Measurements from ENCODE around the gene SH3GLB2.

Gene SH3GLB2

DNA sequence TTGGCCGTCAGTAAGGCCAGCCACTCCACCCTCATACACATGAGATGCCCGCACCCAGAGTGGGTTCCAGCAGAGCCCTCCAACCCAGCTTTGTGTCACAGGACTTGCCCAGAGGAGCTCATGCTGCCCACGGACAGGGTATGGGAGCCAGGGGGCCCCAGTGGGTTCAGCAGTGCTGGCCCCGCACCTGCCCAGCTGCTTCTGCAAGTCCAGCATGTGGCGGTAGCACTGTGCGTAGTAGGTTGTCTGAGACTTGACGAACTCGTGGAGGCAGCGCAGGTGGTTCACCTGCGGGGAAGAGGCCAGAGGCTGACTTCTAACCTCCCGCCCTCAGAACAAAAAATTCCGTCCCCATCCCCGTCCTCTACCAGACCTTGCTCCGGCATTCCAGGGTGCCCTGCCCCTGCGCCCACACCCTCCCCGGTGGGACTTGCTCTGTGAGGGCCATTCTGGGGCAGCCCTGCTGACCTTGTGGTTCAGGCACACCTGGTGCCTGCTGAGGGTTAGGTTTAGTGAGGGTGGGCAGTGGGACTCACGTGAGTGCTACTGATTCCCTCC is 18.5 kb downstream of the SH3GLB2 start:
- Histone ChIP-seq H3K36me3 (peaks cover 48 to 96% (median 83%) of the 10 kb centered on the region in 3 donors), H3K9me3 (no peaks in the 10 kb centered on the region), H3K27ac (no peak overlapping the region), H3K4me1 (peaks cover 0 to 28% (median 23%) of the 10 kb centered on the region in 4 donors), H3K27me3 (no peaks in the 10 kb centered on the region), H3K4me3 (no peak overlapping the region)
- intact Hi-C loops (cut with DNase I; ENCODE audit: low total_unique reads), result no loop called here
- DNase-seq, result no peak
- TF ChIP-seq, protein P1, sequence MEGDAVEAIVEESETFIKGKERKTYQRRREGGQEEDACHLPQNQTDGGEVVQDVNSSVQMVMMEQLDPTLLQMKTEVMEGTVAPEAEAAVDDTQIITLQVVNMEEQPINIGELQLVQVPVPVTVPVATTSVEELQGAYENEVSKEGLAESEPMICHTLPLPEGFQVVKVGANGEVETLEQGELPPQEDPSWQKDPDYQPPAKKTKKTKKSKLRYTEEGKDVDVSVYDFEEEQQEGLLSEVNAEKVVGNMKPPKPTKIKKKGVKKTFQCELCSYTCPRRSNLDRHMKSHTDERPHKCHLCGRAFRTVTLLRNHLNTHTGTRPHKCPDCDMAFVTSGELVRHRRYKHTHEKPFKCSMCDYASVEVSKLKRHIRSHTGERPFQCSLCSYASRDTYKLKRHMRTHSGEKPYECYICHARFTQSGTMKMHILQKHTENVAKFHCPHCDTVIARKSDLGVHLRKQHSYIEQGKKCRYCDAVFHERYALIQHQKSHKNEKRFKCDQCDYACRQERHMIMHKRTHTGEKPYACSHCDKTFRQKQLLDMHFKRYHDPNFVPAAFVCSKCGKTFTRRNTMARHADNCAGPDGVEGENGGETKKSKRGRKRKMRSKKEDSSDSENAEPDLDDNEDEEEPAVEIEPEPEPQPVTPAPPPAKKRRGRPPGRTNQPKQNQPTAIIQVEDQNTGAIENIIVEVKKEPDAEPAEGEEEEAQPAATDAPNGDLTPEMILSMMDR (IDR thresholded peaks at IDR 0.05), result no peak

DNA sequence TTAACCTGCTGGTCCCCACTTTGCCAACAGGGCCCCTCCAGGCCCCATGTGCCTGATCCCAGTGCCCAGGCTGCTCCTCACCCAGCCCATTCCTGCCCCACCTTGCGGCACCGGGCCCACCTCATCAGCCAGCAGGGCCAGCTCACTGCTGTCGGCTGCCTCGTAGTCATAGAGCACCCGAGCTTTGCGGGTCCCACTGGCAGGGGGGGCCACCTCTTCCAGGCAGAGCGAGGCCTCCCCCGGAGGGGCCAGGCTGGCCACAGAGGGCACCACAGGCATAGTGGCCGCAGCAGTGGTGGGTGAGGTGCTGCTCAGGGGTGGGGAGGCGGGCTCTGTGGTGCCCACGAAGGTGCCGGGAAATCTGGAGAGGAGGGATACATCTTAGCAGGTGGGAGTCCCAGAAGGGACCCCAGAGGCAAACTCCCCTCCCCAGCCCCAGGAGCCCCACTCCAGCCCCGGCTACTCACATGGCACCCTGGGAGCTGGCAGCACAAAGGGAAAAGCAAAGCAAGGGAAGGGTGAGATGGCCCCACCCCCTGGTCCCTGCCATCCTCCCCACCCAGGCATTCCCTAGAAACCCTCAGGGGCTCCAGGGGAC is 19.0 kb downstream of the SH3GLB2 start:
- H3K36me3 ChIP-seq, result peaks cover 43 to 95% (median 78%) of the 10 kb centered on the region in 3 donors
- DNase-seq, result no peak
- no peaks in the 10 kb centered on the region for H3K9me3 ChIP-seq
- H3K4me3 ChIP-seq, result no peak overlapping the region
- TF ChIP-seq, protein P1 (IDR thresholded peaks at IDR 0.05), result no peak
- H3K4me1 ChIP-seq, result peaks cover 0 to 28% (median 23%) of the 10 kb centered on the region in 4 donors
- H3K27ac ChIP-seq, result peak overlapping the region in 1 of 2 donors; percentile 73
- intact Hi-C loops (cut with DNase I; ENCODE audit: low total_unique reads), result no loop called here
- no peaks in the 10 kb centered on the region for H3K27me3 ChIP-seq

DNA sequence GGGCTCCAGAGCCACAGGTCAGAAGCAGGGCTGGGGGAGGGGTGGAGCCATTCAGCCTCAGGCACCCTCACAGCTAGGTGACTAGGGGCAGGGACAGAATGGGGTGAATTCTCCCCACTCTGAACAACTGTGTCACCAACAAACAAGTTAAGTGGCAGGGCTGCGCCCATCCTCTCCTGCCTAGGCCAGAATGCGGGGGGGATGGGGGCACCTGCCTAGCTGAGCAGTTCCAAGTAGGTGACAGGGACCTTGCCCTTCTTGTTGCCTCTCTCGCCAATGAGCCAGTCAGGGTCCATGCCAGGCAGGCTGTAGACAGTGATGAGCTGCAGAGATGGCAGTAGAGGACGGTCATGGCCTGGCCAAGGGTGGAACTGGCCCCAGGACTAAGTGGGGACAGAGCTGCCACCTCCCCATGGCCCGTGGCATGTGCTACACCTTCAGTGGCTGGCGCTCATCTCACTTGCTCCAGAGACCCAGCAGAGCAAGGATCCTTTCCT is 19.6 kb downstream of the SH3GLB2 start:
- Histone ChIP-seq H3K9me3 (no peaks in the 10 kb centered on the region), H3K36me3 (peaks cover 37 to 95% (median 75%) of the 10 kb centered on the region in 3 donors), H3K4me1 (peaks cover 0 to 28% (median 23%) of the 10 kb centered on the region in 4 donors), H3K27me3 (no peaks in the 10 kb centered on the region), H3K4me3 (no peak overlapping the region), H3K27ac (peak overlapping the region; percentile 73)
- TF ChIP-seq, protein P1 (IDR thresholded peaks at IDR 0.05), result no peak
- DNase-seq, result no peak
- intact Hi-C loops (cut with DNase I; ENCODE audit: low total_unique reads), result no loop called here

DNA sequence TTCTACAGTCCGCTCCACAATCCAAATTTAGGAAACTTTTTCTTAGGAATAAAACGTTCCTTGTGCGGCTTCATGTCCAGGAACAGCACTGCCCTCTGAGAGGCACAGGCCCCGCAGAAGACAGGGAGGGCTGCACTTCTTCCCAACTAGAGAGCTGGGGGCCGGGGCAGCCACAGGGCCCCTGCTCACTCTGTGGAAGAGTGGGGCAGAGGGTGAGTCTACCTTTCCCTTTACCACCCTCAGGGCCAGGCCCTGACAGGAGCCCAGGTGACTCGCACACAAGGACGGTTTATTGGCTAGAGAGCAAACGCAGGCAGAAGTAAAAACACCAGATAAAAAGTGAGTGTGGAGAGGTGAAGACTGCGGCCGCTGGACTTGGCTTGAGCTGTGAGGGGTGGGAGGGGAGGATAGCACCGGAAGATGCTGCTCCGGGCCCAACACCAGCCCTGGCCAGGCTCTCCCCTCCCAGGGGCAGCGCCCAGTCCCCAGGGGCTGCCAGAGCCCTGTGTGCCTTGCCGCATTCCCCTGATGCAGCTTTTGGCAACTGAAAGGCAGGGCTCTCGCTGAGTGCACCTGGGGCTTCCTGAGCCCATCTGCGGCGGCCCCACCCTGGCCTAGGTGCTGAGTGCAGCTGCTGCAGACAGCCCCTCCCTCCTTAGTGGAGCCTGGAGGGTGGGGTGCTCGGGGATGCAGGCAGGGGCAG is 20.2 kb downstream of the SH3GLB2 start:
- H3K9me3 ChIP-seq, result no peaks in the 10 kb centered on the region
- DNase-seq, result no peak
- no peak overlapping the region for H3K4me3 ChIP-seq
- H3K27me3 ChIP-seq, result no peaks in the 10 kb centered on the region
- TF ChIP-seq, protein P1 (IDR thresholded peaks at IDR 0.05), result no peak
- H3K36me3 ChIP-seq, result peaks cover 35 to 95% (median 75%) of the 10 kb centered on the region in 3 donors
- intact Hi-C loops (cut with DNase I; ENCODE audit: low total_unique reads), result no loop called here
- peak overlapping the region; percentile 73 for H3K27ac ChIP-seq
- peaks cover 0 to 28% (median 23%) of the 10 kb centered on the region in 4 donors for H3K4me1 ChIP-seq

DNA sequence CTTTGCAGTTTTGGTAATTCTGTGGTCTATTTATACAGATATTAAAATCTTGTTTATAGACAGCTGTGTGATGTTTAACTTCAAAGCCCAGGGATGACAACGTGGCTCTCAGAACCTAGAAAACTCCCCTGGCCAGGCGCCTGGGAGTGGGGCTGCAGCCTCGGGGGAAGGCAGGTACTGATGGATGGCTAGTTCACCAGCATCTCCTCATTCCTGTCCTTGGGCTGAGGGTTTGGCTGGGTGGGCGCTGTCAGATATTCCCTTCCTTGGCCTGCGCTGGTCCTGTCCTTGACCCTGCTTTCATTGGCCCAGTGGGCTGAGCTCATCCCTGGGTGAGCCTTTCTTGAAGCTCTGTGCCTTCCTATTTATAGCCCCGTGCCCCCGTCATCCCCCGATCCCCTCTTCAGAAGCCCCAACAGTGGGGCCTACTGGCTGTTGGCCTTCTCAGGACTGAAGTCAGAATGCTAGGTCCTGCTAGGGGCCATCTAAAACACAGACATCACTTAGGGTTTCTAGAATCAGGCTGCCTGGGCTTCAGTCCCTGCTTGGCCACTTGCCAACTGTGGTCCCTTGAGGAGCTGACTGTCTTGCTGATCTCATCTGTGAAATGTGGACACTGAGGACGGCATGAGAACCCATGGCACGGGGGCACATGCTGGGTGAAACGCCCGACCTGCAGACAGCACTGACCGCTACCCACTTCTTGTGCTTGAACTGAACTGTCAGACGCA is 20.9 kb downstream of the SH3GLB2 start:
- Histone ChIP-seq H3K9me3 (no peaks in the 10 kb centered on the region), H3K27ac (peak overlapping the region; percentile 73), H3K27me3 (no peaks in the 10 kb centered on the region), H3K4me1 (peaks cover 0 to 28% (median 23%) of the 10 kb centered on the region in 4 donors), H3K36me3 (peaks cover 36 to 95% (median 75%) of the 10 kb centered on the region in 3 donors), H3K4me3 (no peak overlapping the region)
- peak in 1 of 2 donors; percentile 65 for DNase-seq
- intact Hi-C loops (cut with DNase I; ENCODE audit: low total_unique reads), result no loop called here
- TF ChIP-seq, protein P1 (IDR thresholded peaks at IDR 0.05), result no peak
